Activated T-cell treated with anti-CD3 and anti-CD28 coated beads, Interleukin-2, amount 50 U/mL, for 1 hour (primary cell): ENCODE measurements around the gene PIH1D2.
"Not testable (repeated sequence)": the region's sequence is repeated elsewhere in the genome, so short reads cannot be mapped to it uniquely, and the experiment has no call there.

Experiments used
- DNase-seq: peaks from one replicate; pipeline ENCODE4 v3.0.0-alpha.2; 2020

The PIH1D2 gene

DNA sequence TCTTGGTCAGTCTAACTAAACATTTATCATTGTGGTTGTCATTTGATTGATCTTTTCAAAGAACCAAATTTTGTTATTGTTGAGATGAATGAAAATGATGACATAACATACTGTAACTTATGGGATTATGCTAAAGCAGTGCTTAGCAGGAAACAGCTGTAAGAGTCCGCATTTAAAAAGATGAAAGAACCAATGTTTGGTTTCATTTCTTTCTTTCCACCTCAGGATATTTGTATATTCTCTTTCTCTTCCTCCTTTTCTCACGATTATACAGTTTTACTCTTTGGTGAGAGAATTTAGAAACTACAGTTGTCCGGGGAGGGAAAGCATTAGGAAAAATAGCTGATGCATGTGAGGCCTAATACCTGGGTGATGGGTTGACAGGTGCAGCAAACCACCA, 23.1 kb downstream of the PIH1D2 start:
- DNase-seq = no peak

DNA sequence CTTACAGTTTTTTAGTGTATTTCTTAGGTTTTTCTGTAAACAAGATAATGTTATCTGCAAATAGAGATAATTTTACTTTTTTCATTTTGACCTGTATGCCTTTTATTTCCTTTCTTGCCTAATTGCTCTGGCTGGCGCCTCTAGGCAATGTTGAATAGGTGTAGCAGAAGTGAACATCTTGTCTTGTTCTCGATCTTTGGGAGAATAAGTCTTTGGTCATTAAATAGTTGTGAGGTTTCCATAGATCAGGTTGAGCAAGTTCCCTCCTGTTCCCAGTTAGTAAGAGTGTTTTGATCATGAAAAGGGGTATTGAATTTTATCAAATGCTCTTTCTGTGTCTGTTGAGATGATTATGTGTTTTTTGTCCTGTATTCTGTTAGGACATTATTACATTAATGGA, 24.0 kb downstream of the PIH1D2 start:
- DNase-seq = no peak

DNA sequence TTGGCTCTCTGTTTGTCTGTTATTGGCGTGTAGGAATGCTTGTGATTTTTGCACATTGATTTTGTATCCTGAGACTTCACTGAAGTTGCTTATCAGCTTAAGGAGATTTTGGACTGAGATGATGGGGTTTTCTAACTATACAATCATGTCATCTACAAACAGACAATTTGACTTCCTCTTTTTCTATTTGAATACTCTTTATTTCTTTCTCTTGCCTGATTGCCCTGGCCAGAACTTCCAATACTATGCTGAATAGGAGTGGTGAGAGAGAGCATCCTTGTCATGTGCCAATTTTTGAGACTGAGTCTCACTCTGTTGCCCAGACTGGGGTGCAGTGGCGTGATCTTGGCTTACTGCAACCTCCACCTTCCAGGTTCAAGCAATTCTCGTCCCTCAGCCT, 25.6 kb downstream of the PIH1D2 start:
- DNase-seq = not testable (repeated sequence)

DNA sequence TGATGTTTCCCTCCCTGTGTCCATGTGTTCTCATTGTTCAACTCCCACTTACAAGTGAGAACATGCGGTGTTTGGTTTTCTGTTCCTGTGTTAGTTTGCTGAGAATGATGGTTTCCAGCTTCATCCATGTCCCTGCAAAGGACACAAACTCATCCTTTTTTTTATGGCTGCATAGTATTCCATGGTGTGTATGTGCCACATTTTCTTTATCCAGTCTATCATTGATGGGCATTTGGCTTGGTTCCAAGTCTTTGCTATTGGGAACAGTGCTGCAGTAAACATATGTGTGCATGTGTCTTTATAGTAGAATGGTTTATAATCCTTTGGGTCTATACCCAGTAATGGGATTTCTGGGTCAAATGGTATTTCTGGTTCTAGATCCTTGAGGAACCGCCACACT, 27.2 kb downstream of the PIH1D2 start:
- not testable (repeated sequence) for DNase-seq

DNA sequence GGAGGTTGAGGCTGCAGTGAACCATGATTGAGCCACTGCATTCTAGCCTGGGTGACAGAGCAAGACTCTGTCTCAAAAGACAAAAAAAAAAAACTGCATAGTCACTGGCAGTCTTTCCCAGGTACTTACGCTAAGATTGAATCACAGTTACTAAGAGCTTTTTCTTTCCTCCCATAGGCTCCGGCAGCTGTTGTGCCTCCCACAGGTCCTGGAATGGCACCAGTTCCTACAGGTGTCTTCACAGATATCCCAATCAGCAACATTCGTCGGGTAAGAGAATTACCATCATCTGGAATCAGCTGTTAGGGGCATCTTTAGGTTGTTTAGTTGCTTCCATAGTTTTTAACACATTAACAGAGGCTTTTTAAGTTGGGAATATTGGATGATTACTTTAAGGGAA, 28.9 kb downstream of the PIH1D2 start:
- no peak for DNase-seq

DNA sequence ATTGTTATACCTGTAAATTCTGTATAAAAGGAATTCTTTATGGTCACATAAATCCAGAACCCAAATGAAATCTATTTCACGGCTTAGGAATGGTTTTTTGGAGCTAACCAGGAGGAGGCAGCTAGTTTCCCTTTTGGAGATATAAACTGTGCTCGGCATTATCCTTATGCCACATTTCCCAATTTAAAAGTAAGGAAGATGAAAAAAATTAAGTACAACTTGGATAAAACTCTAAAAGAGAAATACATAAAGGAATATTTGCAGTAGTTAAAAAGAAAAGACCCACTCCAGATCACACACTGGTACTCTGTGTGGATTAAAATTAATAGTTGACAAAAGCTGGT, 30.9 kb downstream of the PIH1D2 start:
- DNase-seq = no peak

DNA sequence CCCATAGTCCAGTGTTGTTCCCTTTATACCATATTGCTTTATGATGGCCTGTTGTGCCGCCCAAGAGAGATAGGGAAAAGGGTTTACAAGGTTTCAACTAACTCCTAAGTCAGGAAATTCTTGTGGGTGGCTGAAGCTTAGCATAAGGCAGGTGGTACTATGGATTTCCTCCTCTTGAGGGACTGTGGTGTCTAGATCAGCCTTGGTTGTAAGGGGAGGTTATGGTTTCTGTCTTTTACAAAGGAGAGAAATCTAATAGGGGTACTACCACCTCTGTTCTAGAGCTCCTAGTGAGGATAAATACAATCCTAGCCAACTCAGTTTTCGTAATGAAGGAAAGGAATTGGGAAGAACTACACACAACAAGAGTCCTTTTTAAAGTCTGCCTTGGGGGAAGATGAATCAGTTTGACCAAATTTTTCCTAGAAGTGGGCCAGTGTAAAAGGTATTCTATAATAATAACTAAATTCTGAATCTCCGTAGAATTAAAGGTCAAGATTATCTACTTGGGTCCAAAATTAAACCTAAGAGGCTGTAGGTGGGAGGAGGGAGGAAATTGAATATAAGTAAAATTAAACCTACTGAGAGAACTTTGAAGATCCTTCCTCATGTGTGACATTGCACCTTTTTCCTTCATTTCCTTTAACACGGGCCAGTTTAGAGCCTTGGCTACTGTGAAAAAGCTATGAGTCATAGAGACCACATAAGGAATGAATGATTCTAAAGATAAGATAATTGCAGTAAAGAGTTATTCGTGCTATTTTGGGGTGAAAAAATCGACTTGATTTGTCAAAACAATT, 31.5 kb downstream of the PIH1D2 start:
- DNase-seq = no peak

- no peak for DNase-seq
Measured at GRCh38 chr11:112037527-112037926, 36.3 kb downstream of the PIH1D2 start.

- no peak for DNase-seq
Measured at GRCh38 chr11:112033902-112034301, 39.9 kb downstream of the PIH1D2 start.

DNA sequence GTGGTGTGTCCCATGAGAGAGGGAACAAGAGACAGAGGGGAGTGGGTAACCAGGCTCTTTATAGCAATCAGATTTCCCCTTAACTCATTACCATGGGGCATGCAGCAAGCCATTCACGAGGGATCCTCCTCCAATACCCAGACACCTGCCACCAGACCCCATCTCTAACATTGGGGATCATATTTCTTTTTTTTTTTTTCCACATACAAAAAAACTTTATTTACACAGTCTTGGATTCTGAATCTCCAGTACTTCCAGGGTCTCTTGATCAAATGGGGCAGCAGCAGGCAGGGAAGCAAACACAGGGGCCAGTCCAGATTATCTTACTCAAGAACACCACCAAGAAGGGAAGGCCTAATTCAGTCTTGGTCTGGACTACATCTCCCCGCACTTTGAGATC, 44.4 kb downstream of the PIH1D2 start:
- DNase-seq = no peak

GRCh38 chr11:112026784-112027410, 46.9 kb downstream of the PIH1D2 start:
- not testable (repeated sequence) for DNase-seq

DNA sequence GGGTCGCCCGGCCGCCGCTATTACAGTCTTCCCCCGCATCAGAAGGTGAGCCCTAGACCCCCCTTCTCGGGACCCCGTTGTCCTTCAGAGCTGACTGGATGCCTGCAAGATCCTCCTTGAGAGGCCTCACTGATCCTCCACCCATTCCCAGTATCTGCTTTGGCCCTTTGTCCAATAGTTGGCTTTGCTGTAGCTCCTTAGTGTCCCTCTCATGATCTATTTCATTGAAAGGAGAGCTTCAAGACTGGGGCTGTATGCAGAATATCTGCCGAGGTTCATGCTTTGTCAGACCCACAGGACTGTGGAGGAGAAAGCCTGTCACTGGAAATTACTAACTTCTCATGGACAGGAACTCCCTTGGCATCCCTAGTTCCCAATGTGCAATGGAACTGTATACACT, 48.1 kb downstream of the PIH1D2 start:
- no peak for DNase-seq

DNA sequence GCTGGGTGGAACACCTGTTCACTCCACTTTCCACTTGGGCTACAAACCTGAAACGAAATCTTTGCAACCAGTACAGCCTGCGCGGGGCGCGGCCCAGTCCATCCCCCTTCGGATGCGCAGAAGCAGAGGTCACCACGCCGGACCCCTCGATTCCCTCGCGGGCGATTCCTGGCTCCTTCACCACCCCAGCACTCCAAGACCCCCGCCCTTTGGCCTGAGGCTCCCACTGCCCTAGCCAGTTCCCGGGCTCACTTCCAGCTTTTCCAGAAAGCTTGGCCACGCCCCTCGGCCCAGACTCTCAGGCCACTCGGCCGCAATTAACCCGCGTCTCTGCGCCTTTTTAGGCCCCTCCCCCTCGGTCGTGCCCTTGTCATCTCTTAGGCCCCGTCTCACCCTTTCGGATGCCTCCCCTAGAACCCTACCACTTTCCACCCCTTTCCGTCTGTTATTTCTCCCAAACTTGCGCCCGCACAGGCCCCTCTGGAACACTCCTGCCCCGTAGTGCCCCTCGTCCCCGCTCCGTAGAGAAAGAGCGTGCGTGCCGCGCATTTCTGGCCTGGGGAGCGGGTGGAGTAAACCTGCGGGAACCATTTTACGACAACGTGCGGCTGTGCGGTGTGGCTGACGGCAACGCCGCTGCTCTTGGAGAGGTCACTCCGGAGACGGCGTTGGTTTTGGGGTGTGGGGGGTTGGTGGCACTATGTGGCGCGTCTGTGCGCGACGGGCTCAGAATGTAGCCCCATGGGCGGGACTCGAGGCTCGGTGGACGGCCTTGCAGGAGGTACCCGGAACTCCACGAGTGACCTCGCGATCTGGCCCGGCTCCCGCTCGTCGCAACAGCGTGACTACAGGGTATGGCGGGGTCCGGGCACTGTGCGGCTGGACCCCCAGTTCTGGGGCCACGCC, 48.8 kb downstream of the PIH1D2 start, which contains the start of gene DLAT:
TSS of gene DLAT (plus strand) at position 636 of the 906 bp plus-strand sequence. CDS start at position 701, 65 bp downstream.
- DNase-seq = peak; percentile 81

- no peak for DNase-seq
Measured at GRCh38 chr11:112024178-112024772, 49.5 kb downstream of the PIH1D2 start.

DNA sequence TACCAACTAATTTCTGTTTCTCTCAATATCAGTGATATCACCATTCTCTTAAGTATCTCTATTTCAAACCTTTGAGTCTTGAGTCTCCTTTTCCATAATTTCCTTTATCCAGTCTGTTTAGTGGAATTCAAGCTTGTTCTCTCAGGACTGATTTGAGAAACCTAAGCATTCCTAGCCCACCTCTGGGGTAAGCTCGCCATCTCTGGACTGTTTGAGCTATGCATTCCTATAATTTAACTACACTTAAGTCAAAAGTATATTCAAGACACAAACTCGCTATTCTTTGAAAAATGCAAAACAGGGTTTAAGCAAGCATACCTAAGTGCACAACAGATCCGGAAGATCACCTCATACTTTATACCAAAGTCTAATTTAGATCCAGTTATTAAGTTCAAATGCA, 50.7 kb downstream of the PIH1D2 start:
- no peak for DNase-seq

- DNase-seq = no peak
Measured at GRCh38 chr11:112019066-112019465, 54.8 kb downstream of the PIH1D2 start.
